HepG2 (cell line): ENCODE data around the gene PCYT2. TPM values are rescaled to one million over a fixed set of nuclear protein-coding genes. Genes with fewer than 3 reads are reported as not detected.

Experiments used
- CHD4 ChIP-seq: fragments of 200-600 bp; sonication (generic); IDR thresholded peaks from 2 replicates; pipeline ENCODE4 v1.7.0; 2017; ENCODE audit warnings: mild to moderate bottlenecking, low read length, borderline replicate concordance
- DPF2 ChIP-seq: sonication (generic); formaldehyde crosslinking; IDR thresholded peaks from 2 replicates; pipeline ENCODE4 v1.4.0; 2020; ENCODE audit warnings: mild to moderate bottlenecking, low read depth, missing genetic modification reagents, borderline replicate concordance
- ELK4 ChIP-seq: sonication (generic); formaldehyde crosslinking; IDR thresholded peaks from 2 replicates; pipeline ENCODE4 v1.9.0; 2021; ENCODE audit warnings: missing genetic modification reagents, borderline replicate concordance
- FOSL2 ChIP-seq: sonication (generic); formaldehyde crosslinking; IDR thresholded peaks from 2 replicates; pipeline ENCODE4 v1.4.0; 2020; ENCODE audit warnings: missing genetic modification reagents
- HNF1A ChIP-seq, 2 experiments: sonication (generic) in 1 of 2; formaldehyde crosslinking in 1 of 2; IDR thresholded peaks; 2 replicates each; pipeline versions ENCODE4 v1.4.0 to v1.6.1; 2016 to 2020; ENCODE audit warnings: borderline replicate concordance in 1 of 2, low read depth in 1 of 2, mild to moderate bottlenecking in 1 of 2, missing genetic modification reagents in 1 of 2
- HOXA9 ChIP-seq: sonication (generic); formaldehyde crosslinking; IDR thresholded peaks from 2 replicates; pipeline ENCODE4 v1.8.1; 2022; ENCODE audit warnings: missing genetic modification reagents, mild to moderate bottlenecking, moderate library complexity, borderline replicate concordance
- MLX ChIP-seq: IDR thresholded peaks from 2 replicates; pipeline ENCODE4 v1.6.1; 2016
- MNT ChIP-seq: fragments of 450-650 bp; IDR thresholded peaks from 2 replicates; pipeline ENCODE4 v1.6.1; 2016
- MTA3 ChIP-seq: sonication (generic); formaldehyde crosslinking; IDR thresholded peaks from 2 replicates; pipeline ENCODE4 v1.4.0; 2020; ENCODE audit warnings: missing genetic modification reagents
- NPAS2 ChIP-seq: sonication (generic); formaldehyde crosslinking; IDR thresholded peaks from 2 replicates; pipeline ENCODE4 v1.8.0; 2022; ENCODE audit warnings: mild to moderate bottlenecking, missing genetic modification reagents, borderline replicate concordance
- PCBP2 ChIP-seq: fragments of 200-400 bp; formaldehyde crosslinking; optimal IDR thresholded peaks from 2 replicates; pipeline ENCODE3; 2018; ENCODE audit warnings: low read length, low read depth; ENCODE audit not compliant: poor library complexity, severe bottlenecking
- RFXANK ChIP-seq: IDR thresholded peaks from 2 replicates; pipeline ENCODE4 v1.6.1; 2016
- SP5 ChIP-seq: IDR thresholded peaks from 2 replicates; pipeline ENCODE4 v1.6.1; 2016; ENCODE audit warnings: low read depth, borderline replicate concordance
- SYNCRIP ChIP-seq: fragments of 200-400 bp; formaldehyde crosslinking; IDR thresholded peaks from 2 replicates; pipeline ENCODE4 v1.6.1; 2018; ENCODE audit warnings: mild to moderate bottlenecking, low read depth, low read length; ENCODE audit not compliant: insufficient read depth
- ZFP37 ChIP-seq: sonication (generic); formaldehyde crosslinking; IDR thresholded peaks from 2 replicates; pipeline ENCODE4 v1.4.0; 2020; ENCODE audit warnings: missing genetic modification reagents, borderline replicate concordance
- ZNF232 ChIP-seq: sonication (generic); formaldehyde crosslinking; IDR thresholded peaks from 2 replicates; pipeline ENCODE4 v1.4.0; 2020; ENCODE audit warnings: missing genetic modification reagents, borderline replicate concordance
- ZNF317 ChIP-seq: sonication (generic); formaldehyde crosslinking; IDR thresholded peaks from 2 replicates; pipeline ENCODE4 v1.5.0; 2020; ENCODE audit warnings: mild to moderate bottlenecking, missing genetic modification reagents
- ZNF34 ChIP-seq: sonication (generic); formaldehyde crosslinking; IDR thresholded peaks from 2 replicates; pipeline ENCODE4 v1.4.0; 2020; ENCODE audit warnings: mild to moderate bottlenecking, missing genetic modification reagents, borderline replicate concordance
- ZNF382 ChIP-seq: sonication (generic); formaldehyde crosslinking; IDR thresholded peaks from 2 replicates; pipeline ENCODE4 v1.5.0; 2020; ENCODE audit warnings: missing genetic modification reagents, mild to moderate bottlenecking, borderline replicate concordance
- ZNF724P ChIP-seq: sonication (generic); formaldehyde crosslinking; IDR thresholded peaks from 2 replicates; pipeline ENCODE4 v1.8.0; 2022; ENCODE audit warnings: missing genetic modification reagents, borderline replicate concordance
- ZNF768 ChIP-seq: sonication (generic); formaldehyde crosslinking; IDR thresholded peaks from 2 replicates; pipeline ENCODE4 v1.4.0; 2020; ENCODE audit warnings: missing genetic modification reagents
- polyA plus RNA-seq, 8 experiments: library from polyadenylated mRNA; depleted of rRNA in 3 of 8; stranded (reverse) in 7 of 8; unstranded in 1 of 8; fragments of >200 nt; fragmentation: Illumina TruSeq in 4 of 8; extraction: Trizol in 4 of 8; gene quantifications; 2 replicates each; pipeline versions ENCODE4 v1.2.1 to v1.2.3, GENCODE V29; 2011 to 2016; ENCODE audit warnings: low read depth in 4 of 8, missing spikeins in 1 of 8, mixed read lengths in 1 of 8; ENCODE audit not compliant: insufficient read depth in 1 of 8
- total RNA-seq, 5 experiments: library from RNA; depleted of rRNA; stranded (reverse); fragments of >200 nt; fragmentation: Illumina TruSeq; extraction: Trizol; gene quantifications; 2 replicates each; pipeline ENCODE4 v1.2.3, GENCODE V29; 2016; ENCODE audit warnings: low read depth in 1 of 5

The PCYT2 gene
- total and polyA plus RNA-seq, 2 of the 13 experiments (the other 11 are each of a cell fraction or from before 2014, with no cell fraction given) = 147 to 297 TPM

GRCh38 chr17:81909966-81910839 lies 996 bp downstream of the PCYT2 start (continued):
- TF ChIP-seq ZNF232 (CRISPR knock-in tag) (peak; percentile 93), SP5 (peak; percentile 62), CHD4 (peak; percentile 74; the same call in 1 of the 2 replicates), MNT (peak; percentile 63), ZFP37 (CRISPR knock-in tag) (peak; percentile 48; the same call in 1 of the 2 replicates), MTA3 (CRISPR knock-in tag) (no peak), PCBP2 (no peak), SYNCRIP (no peak), ZNF382 (no peak), ZNF768 (CRISPR knock-in tag) (peak; percentile 40; the same call in 1 of the 2 replicates), DPF2 (CRISPR knock-in tag) (peak; percentile 78), NPAS2 (no peak), ZNF34 (CRISPR knock-in tag) (no peak), MLX (CRISPR knock-in tag) (peak; percentile 99), ZNF724P (CRISPR knock-in tag) (peak; percentile 67; the same call in 1 of the 2 replicates), RFXANK (CRISPR knock-in tag) (no peak; the same call in 1 of the 2 replicates), ELK4 (CRISPR knock-in tag) (no peak), HNF1A (IDR thresholded peaks at IDR 0.05; ENCODE audit: low read depth) (peak; percentile 33; the same call in 1 of the 2 replicates), HNF1A (CRISPR knock-in tag; IDR thresholded peaks at IDR 0.05; ENCODE audit: borderline replicate concordance) (peak; percentile 84), ZNF317 (peak; percentile 89), FOSL2 (CRISPR knock-in tag) (peak; percentile 75), HOXA9 (CRISPR knock-in tag) (peak; percentile 52; the same call in 1 of the 2 replicates)
